Activated T-cell treated with anti-CD3 and anti-CD28 coated beads for 24 hours (primary cell): ENCODE results near the gene MED8.
A peak's percentile ranks its signal among the peaks of the same experiment; 100 is the strongest.
"Not testable (repeated sequence)": the region's sequence is repeated elsewhere in the genome, so short reads cannot be mapped to it uniquely, and the experiment has no call there.

Experiments used
- DNase-seq: peaks from one replicate; pipeline ENCODE4 v3.0.0-alpha.2; 2020; ENCODE audit warnings: low read depth

Gene MED8

DNA sequence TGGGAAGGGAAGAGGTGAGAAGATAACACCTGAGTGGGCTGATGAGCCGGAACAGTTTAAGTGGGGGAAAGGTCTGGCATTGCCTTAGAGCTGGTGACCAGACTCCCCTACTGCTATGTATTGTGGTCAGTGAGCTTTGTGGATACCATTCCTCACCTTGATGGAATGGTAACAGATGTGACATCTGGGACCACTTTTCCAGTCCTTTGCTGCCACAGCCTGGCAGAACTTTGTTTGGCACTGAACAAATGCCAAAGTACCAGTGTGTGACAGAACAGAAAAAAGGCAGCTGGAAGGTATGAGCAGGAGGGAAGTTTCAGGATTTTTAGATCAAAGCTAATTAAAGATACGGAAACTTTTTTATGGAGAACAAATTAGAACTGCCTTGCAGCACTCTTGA is 6.2 kb downstream of the MED8 start:
- DNase-seq, result no peak

DNA sequence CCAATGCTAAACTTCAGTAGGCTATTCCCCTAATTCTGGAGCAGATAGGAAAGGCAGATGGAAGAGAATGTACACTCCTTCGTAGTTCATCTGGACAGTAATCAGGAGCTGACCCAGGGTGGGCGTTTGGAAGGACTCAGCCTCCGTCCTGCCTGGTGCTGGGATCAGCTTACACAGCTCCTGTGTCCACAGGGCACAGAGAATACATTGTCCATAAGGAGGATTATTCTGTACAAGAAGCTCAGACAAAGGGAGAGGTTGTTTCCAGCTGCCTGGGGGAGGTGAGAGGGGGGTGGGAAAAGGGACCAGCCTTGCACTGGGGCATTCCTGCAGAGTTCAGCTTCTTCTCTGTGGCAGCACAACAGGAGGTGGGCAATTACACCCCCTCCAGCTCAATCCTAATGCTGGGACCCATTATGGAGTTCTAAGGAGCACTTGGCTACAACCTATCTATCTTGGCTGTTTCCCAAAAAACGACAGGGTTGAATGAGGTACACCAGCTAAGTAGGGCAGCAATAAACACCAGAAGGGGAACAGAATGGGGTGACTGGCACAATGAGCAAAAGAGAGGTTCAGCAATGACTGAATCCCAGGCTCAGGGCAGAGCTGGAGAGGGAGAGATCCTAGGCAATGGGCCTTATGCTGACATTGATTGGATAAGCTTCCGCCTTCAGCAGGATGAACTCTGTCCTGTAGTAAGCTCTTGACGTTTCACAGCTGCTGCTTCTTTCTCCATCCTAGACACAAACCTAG is 7.4 kb downstream of the MED8 start:
- no peak for DNase-seq

DNA sequence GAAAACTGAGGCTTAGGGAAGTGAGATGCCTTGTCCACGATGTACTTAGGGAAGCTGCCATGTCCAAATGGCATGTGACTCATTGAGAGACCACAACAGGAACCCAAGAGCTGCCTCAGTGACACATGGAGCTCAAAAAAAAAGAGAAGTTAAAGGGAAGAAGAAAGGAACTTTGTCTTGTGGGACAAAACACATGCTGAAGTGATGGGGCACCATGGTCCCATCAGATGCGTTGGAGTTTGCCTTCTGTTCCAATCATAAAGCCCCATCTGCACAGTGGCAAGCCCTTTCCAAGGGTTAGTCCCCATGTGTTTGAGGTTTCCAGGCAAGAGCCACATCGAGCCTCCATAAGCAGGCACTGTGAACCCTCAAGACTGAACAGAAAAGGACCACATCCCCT is 8.0 kb downstream of the MED8 start:
- no peak for DNase-seq

DNA sequence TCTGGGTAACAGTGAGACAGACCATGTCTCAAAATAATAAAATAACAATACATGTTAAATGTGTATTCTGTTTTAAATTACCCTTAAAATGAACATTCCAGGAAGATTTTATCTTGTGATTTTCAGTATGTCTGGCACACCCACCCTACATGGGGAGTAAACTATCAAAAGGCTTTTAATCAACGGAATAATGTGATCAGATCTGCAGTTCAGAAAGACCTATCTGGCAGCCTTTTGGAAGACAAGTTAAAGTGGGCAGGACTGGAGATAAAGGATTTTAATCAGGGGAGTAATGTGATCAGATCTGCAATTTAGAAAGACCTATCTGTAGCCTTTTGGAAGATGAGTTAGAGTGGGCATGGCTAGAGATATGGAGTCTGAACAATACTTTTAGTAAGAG is 10.1 kb downstream of the MED8 start:
- no peak for DNase-seq

DNA sequence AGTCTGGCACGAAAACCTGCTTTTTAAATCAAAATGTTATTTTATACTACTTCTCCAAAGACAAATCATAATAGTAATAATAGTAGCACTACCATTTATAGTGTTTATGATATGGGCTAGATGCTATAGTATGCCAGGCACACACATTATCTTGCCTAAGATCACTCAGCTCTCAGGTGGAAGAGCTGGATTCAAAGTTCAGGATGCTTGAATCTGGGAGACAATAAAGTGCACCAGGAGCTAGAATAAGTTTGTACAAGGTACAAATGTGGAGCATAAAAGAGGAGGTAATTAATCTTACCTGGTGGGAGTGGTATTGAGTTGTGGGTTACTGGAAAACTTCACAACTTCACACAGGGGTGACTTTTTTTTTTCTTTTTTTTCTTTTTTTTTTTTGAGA is 11.8 kb downstream of the MED8 start:
- DNase-seq, result no peak

DNA sequence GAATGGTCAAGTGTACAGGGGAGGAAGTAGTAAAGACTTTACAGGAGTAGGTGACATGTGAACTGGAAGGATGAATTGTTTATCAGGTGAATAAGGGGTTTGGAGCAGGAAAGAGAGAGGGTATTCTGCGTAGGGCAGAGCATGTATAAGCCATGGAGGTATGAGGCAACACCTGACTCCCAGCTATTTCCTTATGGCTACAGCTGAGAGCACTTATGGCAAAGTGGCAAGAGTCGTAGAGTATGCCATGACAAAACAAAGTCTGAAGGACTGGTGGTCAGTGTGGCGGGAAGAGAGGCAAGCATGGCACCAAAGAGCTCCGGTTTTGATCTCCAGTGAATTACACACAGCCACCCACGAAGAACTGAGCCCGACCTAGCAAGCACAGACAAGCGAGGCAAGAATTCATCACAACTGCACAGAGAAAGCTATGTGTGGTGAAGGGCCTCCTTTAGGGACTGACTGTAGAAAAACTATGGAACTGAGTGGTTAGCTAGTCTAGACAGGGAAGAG is 12.8 kb downstream of the MED8 start:
- no peak for DNase-seq

DNA sequence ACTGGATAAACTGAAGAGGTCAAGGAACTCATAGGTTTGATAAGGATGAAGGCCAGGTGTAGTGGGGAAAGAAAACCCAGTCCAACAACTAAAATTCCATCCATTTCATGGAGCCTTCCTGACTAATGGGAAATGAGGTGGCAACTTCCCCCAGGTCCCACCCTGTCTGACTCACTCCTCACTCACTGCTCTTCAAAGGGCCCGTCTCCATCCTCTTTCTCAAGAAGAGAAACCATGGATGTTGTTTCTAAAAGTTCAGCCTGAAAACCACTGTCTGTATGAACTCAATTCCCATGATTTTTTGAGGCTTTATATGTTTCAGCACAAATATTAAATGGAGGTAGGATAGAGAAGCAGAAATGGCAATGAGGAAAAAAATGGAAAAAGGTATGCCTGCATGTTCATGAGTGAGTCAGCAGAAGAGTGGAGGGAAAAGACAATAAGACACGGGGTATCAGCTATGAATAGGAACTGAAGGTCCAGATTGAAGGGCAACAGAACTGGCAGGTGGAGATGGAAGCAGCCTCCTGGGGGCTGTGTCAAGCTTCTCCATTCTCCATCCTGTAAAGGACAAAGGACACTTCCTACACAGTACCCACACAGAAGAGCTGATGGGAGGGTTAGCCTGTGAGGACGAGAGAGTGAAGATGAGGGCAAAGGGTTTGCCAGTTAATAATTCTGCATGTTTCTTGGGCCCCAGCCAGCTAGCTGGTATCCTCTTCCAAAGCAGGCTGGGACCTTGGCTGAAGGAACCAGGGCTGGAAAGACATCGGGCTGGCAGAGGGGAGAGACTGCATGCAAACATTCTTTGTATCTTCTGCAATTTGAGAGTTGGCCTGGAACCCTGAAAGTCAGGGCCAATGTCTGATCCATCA is 16.3 kb downstream of the MED8 start:
- DNase-seq, result no peak

DNA sequence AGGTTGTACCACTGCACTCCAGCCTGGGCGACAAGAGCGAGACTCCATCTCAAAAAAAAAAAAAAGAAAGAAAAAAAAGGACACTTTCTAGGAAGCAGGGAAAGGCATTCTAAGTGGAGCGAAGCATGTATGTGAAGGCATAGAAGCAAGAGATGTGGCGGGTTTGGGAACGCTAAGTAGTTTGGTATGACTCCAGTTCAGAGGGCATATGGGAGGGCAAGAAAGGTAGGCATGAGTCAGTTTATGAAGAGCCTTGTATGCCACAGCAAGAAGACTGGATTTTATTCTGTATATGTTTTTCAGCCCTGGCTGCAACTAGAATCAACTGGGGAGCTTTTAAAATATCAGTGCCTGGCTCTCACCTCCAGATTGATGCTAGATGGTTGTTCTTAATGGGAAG is 17.4 kb downstream of the MED8 start:
- DNase-seq, result no peak

DNA sequence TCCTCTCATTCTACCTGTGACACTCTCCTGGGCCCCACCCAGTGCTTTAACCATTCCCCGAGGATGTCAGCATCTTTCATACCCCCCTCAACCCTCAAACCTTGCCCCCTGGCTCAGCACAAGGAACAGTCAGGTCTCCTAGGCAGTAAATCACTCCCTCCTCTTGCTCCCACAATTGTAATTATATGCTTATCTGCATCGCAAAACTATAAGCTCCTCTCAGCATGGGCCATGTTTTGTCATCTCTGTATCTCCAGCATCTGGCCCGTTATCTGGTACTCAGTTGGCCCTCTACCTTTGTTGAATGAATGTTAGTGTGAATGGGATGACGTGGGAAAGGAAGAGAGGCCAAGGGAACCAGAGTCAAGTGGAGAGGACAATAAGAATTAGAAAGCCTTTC is 19.0 kb downstream of the MED8 start:
- DNase-seq, result no peak

DNA sequence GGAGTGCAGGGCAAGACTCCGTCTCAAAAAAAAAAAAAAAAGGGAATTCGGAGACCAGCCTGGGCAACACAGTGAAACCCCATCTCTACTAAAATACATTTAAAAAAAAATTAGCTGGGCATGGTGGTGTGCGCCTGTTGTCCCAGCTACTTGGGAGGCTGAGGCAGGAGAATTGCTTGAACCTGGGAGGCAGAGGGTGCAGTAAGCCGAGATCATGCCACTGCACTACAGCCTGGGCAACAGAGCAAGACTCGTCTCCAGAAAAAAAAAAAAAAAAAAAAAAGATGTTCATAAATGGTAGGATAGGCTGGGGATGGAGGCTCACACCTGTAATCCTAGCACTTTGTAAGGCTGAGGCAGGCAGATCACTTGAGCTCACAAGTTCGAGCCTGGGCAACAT is 19.8 kb downstream of the MED8 start:
- not testable (repeated sequence) for DNase-seq

DNA sequence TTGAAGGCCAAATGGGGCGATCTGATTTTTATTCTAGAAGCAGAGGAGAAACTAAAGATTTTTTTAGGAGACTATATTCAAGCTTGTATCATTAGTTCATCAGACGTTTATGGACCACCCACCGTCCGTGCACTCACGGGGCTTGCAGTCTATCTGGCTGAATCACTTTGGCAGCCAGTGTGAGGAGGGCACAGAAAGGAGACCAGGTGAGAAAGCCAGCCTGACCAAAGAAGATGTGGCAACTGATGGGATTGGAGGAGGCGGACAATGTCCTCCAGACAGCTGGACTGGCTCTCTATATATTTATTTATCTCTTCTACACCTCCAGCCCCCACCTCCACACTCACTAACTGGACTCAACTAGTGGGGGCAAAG is 21.0 kb downstream of the MED8 start:
- no peak for DNase-seq

DNA sequence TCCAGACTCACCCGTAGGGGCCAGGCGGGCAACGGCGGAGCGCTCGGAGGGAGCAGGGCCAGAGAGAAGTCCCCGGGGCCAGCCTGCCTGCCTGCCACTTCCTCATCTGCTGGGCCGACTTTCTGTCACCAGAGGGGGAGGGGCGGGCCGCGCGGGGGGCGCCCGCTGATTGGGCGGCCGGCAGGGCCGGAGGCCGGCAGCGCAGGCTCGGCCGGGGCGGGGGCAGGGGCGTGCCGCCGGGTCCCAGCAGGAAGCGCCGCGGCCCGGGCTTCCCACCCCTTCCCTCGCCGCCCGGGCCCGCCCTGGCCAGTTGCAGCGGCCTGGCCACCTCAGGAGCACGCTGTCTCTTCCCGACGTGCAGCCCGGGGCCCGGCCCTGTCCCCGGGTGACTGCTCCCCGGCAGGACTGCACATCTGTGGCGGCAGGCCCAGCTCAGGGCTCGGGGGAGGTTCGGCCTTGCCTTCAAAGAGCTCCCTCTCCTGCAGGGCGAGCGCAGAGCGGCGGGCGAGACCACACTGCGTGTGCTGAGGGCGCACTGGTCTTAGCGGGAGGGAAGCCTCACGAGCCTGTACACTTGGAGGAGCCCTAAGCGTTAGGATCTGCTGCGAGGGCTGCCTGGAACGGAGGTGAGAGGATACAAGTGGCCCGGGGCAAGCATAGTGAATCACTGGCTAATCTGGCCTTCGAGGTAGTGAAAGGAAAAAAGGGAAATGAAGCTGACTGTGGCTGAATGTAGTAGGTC is 21.5 kb downstream of the MED8 start, which contains the start of gene ELOVL1:
Gene ELOVL1 (minus strand): TSS at position 108 of the 742 bp plus-strand sequence. CDS start 2,402 bp downstream, outside the sequence.
- DNase-seq, result peak; percentile 89

DNA sequence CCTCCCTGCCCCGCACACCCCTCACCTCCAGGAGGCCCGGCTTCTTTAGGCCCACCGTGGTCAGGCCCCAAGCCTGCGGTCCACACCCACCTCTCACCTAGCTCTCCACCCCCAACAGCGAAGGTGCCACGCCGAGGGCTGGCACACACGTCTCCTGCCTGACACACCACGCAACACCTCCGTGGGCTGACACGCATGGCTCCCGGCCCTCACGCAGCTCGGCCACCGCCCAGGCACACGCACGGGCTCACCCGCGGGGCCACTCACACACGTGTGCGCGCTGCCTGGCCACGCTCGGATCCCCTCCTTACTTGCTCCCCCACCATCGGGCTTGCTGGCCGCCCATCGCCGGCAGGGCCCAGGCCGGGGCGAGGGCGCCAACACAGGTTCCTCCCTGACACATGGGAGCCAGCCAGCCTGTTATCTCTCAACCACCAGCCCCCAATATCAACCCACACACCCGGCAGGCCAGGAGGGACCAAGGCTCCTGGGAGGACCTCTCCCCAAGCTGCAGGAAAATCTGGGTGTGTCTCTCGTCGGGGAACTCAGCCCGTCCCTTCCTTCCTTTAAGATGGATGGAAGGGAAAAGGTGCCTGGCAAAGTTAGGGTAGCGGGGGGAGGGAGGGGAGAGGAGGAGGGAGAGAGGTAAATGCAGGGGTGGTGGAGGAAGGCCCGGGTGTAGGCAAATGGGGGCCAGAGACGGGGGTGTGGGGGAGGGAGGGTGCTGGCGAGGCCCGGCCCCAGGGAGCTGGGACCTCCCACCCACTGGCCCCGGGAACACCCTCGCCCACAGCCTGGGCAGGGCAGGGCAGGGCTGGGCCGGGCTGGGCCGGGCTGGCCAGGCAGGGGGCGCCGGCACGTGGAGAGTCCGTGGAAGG is 22.3 kb downstream of the MED8 start:
- DNase-seq, result no peak

DNA sequence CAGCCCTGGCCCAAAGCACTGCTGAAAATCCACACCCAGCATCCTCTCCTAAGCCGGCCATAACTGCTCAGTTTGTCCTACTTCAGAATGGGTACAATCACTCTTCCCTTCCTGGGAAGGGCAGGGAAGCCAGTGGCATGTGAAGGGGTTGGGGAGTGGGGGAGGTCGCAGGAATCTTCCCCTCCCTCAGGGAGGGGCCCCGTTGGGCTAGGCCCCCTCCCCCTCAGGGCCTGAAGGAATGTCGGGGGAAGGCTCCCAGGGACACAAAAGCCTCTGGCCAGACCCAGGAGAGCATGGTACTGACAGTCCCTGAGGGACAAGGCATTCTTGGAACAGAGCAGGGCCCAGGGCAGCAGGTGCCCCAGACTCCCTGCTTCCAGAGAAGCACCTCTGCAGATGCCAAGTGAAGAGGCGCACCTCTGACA is 23.0 kb downstream of the MED8 start:
- no peak for DNase-seq

DNA sequence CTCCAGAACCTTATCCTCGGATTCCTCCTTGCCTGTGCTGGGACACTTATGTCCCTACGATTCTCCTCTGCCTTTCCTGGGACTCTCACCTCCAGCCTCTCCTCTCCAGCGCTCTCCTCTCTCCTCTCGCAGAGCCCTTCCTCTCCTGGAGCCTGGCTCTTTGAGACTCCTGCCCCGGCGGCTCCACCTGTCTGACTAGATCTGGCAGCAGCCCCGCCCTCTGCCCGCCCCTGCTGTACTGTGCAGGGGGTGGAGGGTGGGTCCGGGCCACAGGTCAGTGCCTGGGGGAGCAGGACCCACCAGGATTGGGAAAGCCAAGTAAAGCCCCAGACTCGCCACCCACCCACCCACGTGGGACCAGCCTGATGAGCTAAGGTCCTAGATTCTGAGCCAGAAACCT is 23.4 kb downstream of the MED8 start:
- DNase-seq, result no peak

DNA sequence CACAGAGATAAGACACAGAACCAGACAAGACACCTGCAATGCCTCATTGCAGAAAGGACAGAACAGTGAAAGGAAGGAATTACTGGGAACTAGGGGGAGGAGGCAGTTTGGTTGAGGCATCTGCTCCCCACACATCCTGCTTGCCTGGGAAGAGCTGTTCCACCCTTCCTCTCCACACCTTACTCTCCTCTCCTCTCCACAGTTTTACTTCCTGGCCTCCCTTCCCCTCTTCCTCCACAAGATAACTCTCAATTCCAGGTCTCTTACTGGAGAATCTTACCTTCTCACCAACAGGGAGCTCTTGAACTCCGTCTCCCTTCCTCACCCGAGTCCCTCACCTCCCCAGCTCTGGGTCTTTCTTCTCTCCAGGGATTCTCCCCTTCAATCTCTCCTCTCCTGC is 23.9 kb downstream of the MED8 start:
- DNase-seq, result no peak

DNA sequence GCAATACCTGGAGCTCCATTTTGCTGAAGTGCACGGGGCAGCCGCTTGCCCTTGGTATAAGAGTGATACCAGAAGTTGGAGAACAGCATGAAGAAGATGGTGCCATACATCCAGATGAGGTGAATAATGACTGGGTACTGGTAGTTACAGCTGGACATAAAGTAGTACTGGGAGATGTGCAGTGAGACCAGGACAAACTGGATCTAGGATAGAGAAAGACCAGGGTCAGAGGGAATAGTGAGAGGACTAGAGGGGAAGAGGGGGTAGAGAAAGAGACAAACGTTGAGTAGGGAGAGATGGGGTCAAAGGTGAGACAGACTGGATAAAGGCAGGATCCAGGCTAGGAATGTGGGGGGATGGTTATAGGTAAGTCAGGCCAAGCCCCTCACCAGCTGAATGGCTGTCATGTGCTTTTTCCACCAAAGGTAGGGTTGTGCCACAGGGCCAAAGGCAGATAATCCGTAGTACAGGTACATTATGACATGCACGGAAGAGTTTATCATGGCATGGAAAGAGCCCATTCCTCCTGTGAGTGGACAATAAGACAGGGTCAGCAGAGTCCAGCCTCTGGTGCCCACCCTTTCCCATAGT is 25.6 kb downstream of the MED8 start:
- no peak for DNase-seq

DNA sequence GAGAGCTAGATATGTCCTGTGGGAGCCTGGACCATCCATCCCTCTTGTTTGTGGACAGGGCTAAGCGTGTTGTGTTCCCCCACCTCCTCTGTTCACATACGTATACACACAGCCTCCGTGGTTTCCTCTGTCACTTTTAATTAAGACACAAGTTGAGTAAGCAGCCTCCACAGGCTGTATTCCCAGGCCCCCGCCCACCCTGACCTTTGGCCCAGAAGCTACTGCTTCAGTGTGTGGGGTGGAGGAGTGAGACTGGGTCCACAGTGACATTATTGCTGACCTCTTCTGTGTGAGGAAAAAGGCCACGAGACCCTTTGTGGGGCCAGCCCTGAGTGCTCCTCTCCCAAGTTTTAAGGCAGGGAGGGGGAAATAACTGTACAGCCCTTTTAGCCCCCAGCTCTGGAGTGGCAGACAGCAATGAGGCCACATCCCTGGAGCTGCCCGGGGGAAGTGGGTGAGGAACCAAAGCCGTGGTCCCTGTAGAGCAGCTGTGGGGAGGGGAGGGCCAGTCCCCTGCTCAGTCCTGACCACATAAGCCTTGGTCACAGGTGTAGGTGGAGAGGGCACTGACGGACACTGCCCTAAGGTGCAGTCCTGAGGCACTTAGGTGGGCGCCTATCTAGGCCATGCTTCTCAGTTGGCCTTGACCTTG is 26.2 kb downstream of the MED8 start:
- DNase-seq, result no peak

DNA sequence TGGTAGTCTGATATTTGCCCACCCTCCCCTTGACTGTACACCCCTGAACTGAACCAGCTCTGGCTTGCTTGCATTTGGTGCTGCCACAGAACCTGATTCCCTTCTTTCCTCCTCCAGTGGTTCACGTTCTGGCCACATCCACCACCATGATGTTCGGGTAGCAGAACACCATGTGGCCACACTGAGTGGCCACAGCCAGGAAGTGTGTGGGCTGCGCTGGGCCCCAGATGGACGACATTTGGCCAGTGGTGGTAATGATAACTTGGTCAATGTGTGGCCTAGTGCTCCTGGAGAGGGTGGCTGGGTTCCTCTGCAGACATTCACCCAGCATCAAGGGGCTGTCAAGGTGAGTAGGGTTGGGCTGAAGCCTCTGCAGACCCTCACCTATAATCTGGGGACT is 29.0 kb downstream of the MED8 start:
- no peak for DNase-seq

DNA sequence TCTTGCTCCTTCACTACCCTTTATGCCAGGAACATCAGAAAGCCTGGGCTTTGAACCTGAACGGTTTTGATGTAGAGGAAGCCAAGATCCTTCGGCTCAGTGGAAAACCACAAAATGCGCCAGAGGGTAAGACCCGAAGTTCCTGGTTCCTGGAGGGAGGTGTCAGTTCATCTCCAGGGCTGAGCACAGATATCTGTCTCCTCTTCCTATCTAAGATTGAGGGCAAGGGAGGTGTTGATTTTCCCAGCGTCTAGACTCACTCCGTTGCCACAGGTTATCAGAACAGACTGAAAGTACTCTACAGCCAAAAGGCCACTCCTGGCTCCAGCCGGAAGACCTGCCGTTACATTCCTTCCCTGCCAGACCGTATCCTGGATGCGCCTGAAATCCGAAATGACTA is 29.9 kb downstream of the MED8 start:
- no peak for DNase-seq
